Subcutaneous adipose tissue (tissue), 4 donors: ENCODE measurements around the gene EPS15. TPM values are rescaled to one million over a fixed set of nuclear protein-coding genes. Genes with fewer than 3 reads are reported as not detected.

Source experiments
- CTCF ChIP-seq: fragments of 450-650 bp; IDR thresholded peaks from one replicate; pipeline ENCODE4 v1.5.1; 2016; ENCODE audit warnings: low read depth, mild to moderate bottlenecking, control low read depth, antibody characterized with exemption, moderate library complexity
- total RNA-seq, 4 donors: library from RNA; depleted of rRNA; stranded (reverse); fragments of >200 nt; gene quantifications; one replicate each; pipeline ENCODE4 v1.1.0, GENCODE V29; 2016

EPS15 gene
- total RNA-seq, 4 donors from 2014 or later, result 135 to 148 (median 145) TPM

- no peak for TF ChIP-seq CTCF
These were observed 34.1 kb upstream of the EPS15 start for GRCh38 chr1:51552929-51553807.

- TF ChIP-seq CTCF, result no peak
These were observed 32.8 kb upstream of the EPS15 start for GRCh38 chr1:51551848-51552296.

- TF ChIP-seq CTCF, result no peak
These were observed 32.0 kb upstream of the EPS15 start for GRCh38 chr1:51551081-51551480.

- no peak for TF ChIP-seq CTCF
These were observed 30.8 kb upstream of the EPS15 start for GRCh38 chr1:51549901-51550300.

- no peak for TF ChIP-seq CTCF
These were observed 30.1 kb upstream of the EPS15 start for GRCh38 chr1:51549016-51549619.

GRCh38 chr1:51543858-51544257 lies 24.8 kb upstream of the EPS15 start:
- TF ChIP-seq CTCF, result no peak

GRCh38 chr1:51542158-51542953 lies 23.3 kb upstream of the EPS15 start:
- TF ChIP-seq CTCF, result no peak
